Activated naive CD8-positive, alpha-beta T cell treated with anti-CD3 and anti-CD28 coated beads, Interleukin-2, amount 50 U/mL, for 16 hours (primary cell): ENCODE results near the gene TAF6.
"Not testable (repeated sequence)": the region's sequence is repeated elsewhere in the genome, so short reads cannot be mapped to it uniquely, and the experiment has no call there.

Source experiments
- DNase-seq: peaks from one replicate; pipeline ENCODE4 v3.0.0-alpha.2; 2020; ENCODE audit warnings: low read depth, low spot score

TAF6 gene

GRCh38 chr7:100152937-100153666, 33.9 kb upstream of the TAF6 start:
- DNase-seq = no peak

- DNase-seq = no peak
Measured at GRCh38 chr7:100152404-100152803, 33.2 kb upstream of the TAF6 start.

GRCh38 chr7:100148559-100149328, 29.6 kb upstream of the TAF6 start, which contains the start of gene LAMTOR4:
Gene LAMTOR4 (plus strand): TSS chr7:100148918. CDS start chr7:100148973, 55 bp downstream.
- peak; percentile 96 for DNase-seq

- DNase-seq = no peak
Measured at GRCh38 chr7:100148225-100148558, 29.0 kb upstream of the TAF6 start.

- no peak for DNase-seq
Measured at GRCh38 chr7:100147278-100147677, 28.1 kb upstream of the TAF6 start.

- not testable (repeated sequence) for DNase-seq
Measured at GRCh38 chr7:100146350-100146749, 27.2 kb upstream of the TAF6 start.

- DNase-seq = no peak
Measured at GRCh38 chr7:100142461-100142860, 23.3 kb upstream of the TAF6 start.

GRCh38 chr7:100141555-100141949, 22.4 kb upstream of the TAF6 start:
- no peak for DNase-seq

GRCh38 chr7:100137851-100138760, 18.9 kb upstream of the TAF6 start:
- no peak for DNase-seq

- peak; percentile 40 for DNase-seq
Measured at GRCh38 chr7:100132697-100133151, 13.6 kb upstream of the TAF6 start.

GRCh38 chr7:100132126-100132525, 13.0 kb upstream of the TAF6 start:
- DNase-seq = no peak

- DNase-seq = peak; percentile 66
Measured at GRCh38 chr7:100130608-100131453, 11.7 kb upstream of the TAF6 start.

- not testable (repeated sequence) for DNase-seq
Measured at GRCh38 chr7:100130220-100130607, 11.1 kb upstream of the TAF6 start.

- DNase-seq = no peak
Measured at GRCh38 chr7:100128637-100128963, 9.4 kb upstream of the TAF6 start.

- DNase-seq = no peak
Measured at GRCh38 chr7:100127866-100128636, 8.9 kb upstream of the TAF6 start.

GRCh38 chr7:100126931-100127865, 8.0 kb upstream of the TAF6 start, which contains the start of gene MBLAC1:
Gene MBLAC1 (plus strand): TSS chr7:100126967. CDS start chr7:100127396, 429 bp downstream.
- DNase-seq = peak; percentile 82

- DNase-seq = no peak
Measured at GRCh38 chr7:100126239-100126930, 7.2 kb upstream of the TAF6 start.
